IPS-18a (cell line): ENCODE data around the gene FAM200C.

Experiments
- H3K27ac ChIP-seq: one replicate; pipeline ENCODE4 v1.5.1; 2013; ENCODE audit warnings: low read length
- H3K27me3 ChIP-seq: one replicate; pipeline ENCODE4 v1.6.1; 2013; ENCODE audit warnings: mild to moderate bottlenecking, low read length; ENCODE audit not compliant: control insufficient read depth, insufficient read depth
- H3K36me3 ChIP-seq: one replicate; pipeline ENCODE4 v1.6.1; 2013; ENCODE audit warnings: low read depth, low read length; ENCODE audit not compliant: control insufficient read depth
- H3K4me1 ChIP-seq: one replicate; pipeline ENCODE4 v1.6.1; 2013; ENCODE audit warnings: low read depth, low read length; ENCODE audit not compliant: control insufficient read depth
- H3K4me3 ChIP-seq: one replicate; pipeline ENCODE4 v1.5.1; 2013; ENCODE audit warnings: low read length
- H3K9ac ChIP-seq: one replicate; pipeline ENCODE4 v1.6.1; 2013; ENCODE audit warnings: mild to moderate bottlenecking, low read length, moderate library complexity
- H3K9me3 ChIP-seq: one replicate; pipeline ENCODE4 v1.6.1; 2013; ENCODE audit warnings: low read depth, low read length; ENCODE audit not compliant: control insufficient read depth

FAM200C gene

DNA sequence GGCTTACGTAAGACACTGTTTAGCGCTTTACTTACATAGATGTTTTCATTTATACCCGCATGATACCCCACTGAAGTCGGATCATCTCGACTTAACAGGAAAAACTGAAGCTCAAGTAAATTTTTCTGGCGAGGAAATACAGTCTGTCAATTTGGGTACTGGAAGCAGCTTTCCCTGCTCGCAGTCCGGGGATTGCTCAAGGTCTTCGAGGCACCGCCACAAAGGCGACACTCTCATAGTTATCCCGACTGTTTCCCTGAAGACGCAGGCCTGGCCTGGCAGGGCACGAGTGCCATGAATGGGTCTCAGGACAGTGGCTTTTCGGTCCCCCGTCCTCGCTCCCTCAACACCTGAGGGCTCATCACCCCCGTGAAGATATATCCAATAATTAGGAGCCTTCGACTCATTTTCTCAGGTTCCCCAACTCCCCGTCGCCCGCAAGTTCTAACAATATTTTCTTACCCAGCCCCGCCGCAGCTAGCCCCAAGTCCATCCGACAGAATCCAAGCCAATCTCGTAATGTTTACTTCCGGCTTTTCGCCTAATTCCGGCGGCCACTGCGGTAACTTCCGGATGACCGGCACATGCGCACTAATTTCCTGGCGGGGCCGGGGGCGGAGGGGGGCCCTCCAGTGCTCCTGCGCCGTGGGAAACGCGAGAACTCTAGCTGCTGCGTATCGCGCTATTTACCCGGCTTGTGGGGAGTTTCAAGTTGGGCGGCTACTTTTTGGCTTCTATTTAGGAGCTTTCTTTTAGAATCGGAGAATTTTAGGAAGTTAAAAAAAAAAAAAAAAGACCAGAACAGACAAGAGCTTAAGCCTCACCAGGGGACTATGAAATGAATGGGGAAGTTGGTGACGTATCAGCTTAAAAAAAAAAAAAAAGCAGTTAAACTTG lies 19.0 kb upstream of the FAM200C start, which contains the start of gene SLU7:
TSS of gene SLU7 (minus strand) at position 521 of the 897 bp plus-strand sequence. CDS start 3,787 bp downstream, outside the sequence.
- H3K4me1 ChIP-seq: peaks cover 18% of the 10 kb centered on the region
- H3K27ac ChIP-seq: peak within 1 kb of the TSS; percentile 79
- peak within 1 kb of the TSS; percentile 79 for H3K9ac ChIP-seq
- no peaks in the 10 kb centered on the region for H3K27me3 ChIP-seq
- H3K36me3 ChIP-seq: peaks cover 8% of the 10 kb centered on the region
- peak within 1 kb of the TSS; percentile 96 for H3K4me3 ChIP-seq
- no peaks in the 10 kb centered on the region for H3K9me3 ChIP-seq

DNA sequence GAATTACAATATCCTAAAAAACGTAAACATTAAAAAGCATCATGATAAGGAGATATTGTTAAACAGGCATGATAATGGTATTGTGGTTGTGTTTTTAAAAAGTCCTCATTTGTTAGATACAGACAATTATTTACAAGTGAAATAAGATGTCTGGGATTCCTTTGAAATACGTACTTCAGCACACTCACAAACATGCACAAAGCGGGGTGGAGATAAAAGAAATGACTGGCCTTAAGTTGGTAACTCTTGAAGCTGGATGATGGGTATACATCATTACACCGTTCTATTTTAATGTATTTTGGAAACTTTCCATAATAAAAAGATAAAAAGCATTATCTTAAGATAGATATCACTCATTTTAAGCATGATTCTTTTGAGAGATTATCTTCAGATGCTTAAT lies 1.0 kb downstream of the FAM200C start:
- Histone ChIP-seq H3K36me3 (peaks cover 15% of the 10 kb centered on the region), H3K27ac (peak overlapping the region; percentile 85), H3K4me1 (peaks cover 9% of the 10 kb centered on the region), H3K27me3 (no peaks in the 10 kb centered on the region), H3K9me3 (no peaks in the 10 kb centered on the region), H3K4me3 (peak overlapping the region; percentile 93), H3K9ac (peak overlapping the region; percentile 95)

DNA sequence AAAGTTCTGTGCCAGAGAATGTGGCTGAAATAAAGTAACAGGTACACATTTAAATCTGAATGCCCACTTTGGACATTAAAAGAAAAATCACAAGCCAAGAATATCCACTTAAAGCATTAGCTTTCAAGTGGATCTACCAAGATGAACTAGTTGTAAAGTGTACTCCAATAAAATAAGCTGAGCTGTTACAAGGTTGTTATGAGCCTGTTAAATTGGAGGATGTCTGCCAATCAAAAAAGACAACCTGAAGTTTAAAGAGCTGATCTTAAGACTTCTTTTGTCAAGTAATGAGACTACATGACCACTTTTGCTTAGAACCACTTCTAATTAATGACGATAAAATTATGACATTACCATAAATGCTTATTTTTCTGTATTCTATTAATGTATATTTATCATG lies 2.4 kb downstream of the FAM200C start:
- no peaks in the 10 kb centered on the region for H3K27me3 ChIP-seq
- H3K9ac ChIP-seq: peak overlapping the region; percentile 27
- no peak overlapping the region for H3K4me3 ChIP-seq
- no peaks in the 10 kb centered on the region for H3K9me3 ChIP-seq
- H3K36me3 ChIP-seq: peaks cover 6% of the 10 kb centered on the region
- peaks cover 9% of the 10 kb centered on the region for H3K4me1 ChIP-seq
- H3K27ac ChIP-seq: no peak overlapping the region

DNA sequence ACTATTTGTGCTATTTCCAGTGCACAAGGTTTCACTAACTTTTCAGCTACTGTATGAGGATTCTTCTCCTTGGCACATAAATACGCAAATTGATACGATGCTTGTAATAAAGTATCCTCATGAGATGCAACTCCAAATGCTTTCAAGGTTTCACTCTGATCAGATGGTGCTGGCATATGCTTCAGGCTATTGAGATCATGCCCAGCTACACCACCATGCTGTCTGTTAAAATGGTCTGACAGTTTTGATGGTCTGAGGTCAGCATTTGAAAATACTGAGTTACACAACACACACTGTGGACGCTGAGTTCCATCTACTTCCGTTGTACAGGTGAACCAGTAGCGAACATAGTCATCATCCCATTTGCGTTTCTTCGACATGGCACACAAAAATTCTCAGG lies 4.7 kb downstream of the FAM200C start:
- Histone ChIP-seq H3K27ac (no peak overlapping the region), H3K4me1 (peaks cover 9% of the 10 kb centered on the region), H3K36me3 (no peaks in the 10 kb centered on the region), H3K27me3 (no peaks in the 10 kb centered on the region), H3K9me3 (no peaks in the 10 kb centered on the region), H3K9ac (no peak overlapping the region), H3K4me3 (no peak overlapping the region)

DNA sequence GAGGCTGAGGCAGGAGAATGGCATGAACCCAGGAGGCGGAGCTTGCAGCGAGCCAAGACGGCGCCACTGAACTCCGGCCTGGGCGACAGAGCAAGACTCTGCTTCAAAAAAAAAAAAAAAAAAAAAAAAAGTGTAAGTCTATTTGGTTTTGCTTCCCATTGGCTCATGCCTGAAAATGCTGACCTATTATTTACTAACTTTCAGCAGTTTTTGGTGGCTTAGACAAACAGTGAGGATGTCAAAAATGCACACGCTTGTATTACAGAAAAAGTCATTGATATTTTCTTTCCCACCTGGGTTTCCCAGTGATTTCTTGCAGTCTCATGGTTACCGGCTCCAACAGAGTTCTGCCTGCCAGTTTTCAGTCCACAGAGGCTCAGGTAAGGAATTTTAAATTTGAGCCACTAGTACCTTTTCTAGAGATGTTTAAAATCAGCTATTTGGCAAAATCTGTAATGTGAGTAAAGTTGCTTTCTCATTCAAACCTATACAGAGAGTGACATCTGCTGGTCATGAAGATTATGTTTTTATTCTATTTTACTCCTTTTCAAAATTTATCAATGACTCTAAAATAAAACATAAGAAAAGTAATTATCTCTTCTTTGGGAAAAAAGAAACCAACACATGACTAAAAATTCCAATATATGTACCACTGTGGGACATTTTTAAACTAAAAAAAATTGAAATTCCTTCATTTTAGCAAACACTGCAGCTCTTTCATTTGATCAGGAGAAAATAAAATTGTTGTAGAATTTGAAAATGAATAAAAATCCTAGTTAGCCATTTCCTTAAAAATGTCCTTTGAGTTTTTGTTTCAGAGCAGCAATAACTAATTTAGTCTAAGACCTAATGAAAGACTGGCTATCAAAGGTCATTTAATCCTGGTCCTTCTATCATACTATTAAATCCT lies 8.8 kb downstream of the FAM200C start:
- Histone ChIP-seq H3K4me3 (no peak overlapping the region), H3K9ac (no peak overlapping the region), H3K4me1 (no peaks in the 10 kb centered on the region), H3K27ac (no peak overlapping the region), H3K27me3 (no peaks in the 10 kb centered on the region), H3K9me3 (no peaks in the 10 kb centered on the region), H3K36me3 (no peaks in the 10 kb centered on the region)

DNA sequence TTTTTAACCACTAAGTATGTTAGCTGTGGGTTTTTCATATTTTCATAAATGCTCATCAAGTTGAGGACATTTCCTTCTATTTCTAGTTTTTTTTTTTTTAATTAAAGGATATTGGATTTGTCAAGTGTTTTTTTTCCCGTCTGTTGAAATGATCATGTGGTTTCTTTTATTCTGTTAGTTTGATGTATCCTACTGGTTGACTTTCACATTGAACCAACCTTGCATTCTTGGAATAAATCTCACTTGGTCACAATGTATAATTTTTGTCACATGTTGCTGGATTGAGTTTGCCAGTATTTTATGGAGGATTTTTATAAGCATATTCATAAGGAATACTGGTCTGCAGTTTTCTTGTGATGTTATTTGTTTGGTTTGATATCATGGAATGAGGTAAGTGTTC lies 12.4 kb downstream of the FAM200C start:
- no peaks in the 10 kb centered on the region for H3K4me1 ChIP-seq
- no peaks in the 10 kb centered on the region for H3K36me3 ChIP-seq
- no peak overlapping the region for H3K27ac ChIP-seq

DNA sequence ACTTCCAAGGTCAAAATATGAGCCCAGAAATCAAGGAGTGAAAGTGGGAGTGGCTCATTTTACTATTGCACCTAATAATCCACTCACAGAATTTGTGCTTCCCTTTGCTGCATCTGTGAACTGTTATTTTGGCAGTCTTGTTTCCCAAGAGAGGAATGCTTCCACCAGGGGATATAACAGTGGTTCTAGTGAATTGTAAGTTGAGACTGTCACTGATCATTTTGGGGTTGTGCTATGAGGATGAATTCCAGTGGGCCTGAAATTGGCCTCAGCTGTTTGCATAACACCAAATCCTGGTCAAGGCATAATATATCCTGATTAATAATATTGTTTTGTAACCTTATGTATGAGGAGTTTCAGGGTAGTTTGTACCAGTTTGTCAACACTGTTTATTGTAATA lies 14.4 kb downstream of the FAM200C start:
- H3K9me3 ChIP-seq: no peaks in the 10 kb centered on the region
- no peak overlapping the region for H3K9ac ChIP-seq
- H3K27ac ChIP-seq: no peak overlapping the region
- no peaks in the 10 kb centered on the region for H3K4me1 ChIP-seq
- no peaks in the 10 kb centered on the region for H3K36me3 ChIP-seq
- no peaks in the 10 kb centered on the region for H3K27me3 ChIP-seq
- H3K4me3 ChIP-seq: no peak overlapping the region

More for the DNA sequence above, 12.4 kb downstream of the FAM200C start:
- no peak overlapping the region for H3K4me3 ChIP-seq
- H3K27me3 ChIP-seq: no peaks in the 10 kb centered on the region
- no peaks in the 10 kb centered on the region for H3K9me3 ChIP-seq
- no peak overlapping the region for H3K9ac ChIP-seq

DNA sequence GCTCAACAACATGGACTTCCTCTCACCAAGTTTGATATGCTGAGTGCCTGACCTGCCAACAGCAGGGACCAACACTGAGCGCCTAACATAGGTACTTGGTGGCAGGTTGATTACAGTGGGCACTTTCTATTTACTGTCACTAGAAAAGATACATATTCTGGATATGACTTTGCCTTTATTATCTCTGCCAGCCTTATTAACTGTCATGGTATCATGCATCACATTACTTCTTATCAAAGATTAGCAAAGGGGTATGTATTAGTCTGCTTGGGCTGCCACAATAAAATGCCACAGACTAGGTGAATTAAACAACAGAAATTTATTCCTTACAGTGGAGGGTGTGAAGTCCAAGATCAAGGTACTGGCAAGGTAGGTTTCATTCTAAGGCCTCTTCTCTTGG lies 15.2 kb downstream of the FAM200C start:
- Histone ChIP-seq H3K4me3 (no peak overlapping the region), H3K27me3 (no peaks in the 10 kb centered on the region), H3K27ac (no peak overlapping the region)

DNA sequence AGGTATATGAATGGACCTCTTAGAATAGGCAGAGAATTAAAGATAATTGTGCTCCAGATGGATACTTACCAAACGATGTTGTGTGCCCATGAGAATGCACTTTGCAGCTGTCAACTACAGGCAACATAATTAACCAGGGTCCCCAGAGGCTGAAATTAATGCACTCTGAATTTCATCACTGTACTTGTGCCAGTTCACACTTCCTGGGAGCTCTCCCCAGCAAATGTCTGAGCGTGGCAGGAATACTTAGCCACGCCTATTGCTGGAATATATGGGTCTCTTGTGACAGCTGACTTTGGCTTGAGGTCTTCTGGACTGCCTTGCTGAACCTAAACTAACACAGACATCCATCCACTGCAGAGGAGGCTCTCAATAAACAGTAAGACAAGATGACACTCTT lies 17.5 kb downstream of the FAM200C start:
- H3K27ac ChIP-seq: no peak overlapping the region
- H3K27me3 ChIP-seq: no peaks in the 10 kb centered on the region
- H3K9me3 ChIP-seq: no peaks in the 10 kb centered on the region
- H3K4me1 ChIP-seq: peaks cover 10% of the 10 kb centered on the region
- no peaks in the 10 kb centered on the region for H3K36me3 ChIP-seq
- H3K9ac ChIP-seq: no peak overlapping the region
- no peak overlapping the region for H3K4me3 ChIP-seq

More for the DNA sequence above, 15.2 kb downstream of the FAM200C start:
- Histone ChIP-seq H3K9me3 (no peaks in the 10 kb centered on the region), H3K4me1 (peaks cover 7% of the 10 kb centered on the region), H3K36me3 (no peaks in the 10 kb centered on the region), H3K9ac (no peak overlapping the region)

DNA sequence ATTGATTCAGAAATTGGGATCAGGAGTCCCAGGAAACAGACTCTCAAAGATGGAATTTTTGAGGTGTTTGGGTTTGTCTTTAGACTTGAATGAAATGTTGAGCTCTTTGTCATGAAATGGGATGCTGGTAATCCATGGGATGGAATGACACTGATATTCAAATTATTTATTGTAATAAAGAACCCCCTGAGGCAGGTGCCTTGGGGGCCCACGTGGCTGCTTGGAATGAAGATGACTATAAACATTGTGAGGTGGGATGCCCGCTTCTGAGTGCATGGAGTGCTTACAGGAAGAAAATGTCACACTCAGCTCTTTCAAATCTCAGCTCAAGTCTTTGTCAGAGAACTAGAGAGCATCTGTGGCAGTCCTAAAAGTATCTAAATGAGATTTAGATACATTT lies 19.8 kb downstream of the FAM200C start:
- no peak overlapping the region for H3K4me3 ChIP-seq
- no peaks in the 10 kb centered on the region for H3K36me3 ChIP-seq
- no peaks in the 10 kb centered on the region for H3K9me3 ChIP-seq
- H3K27me3 ChIP-seq: no peaks in the 10 kb centered on the region
- H3K9ac ChIP-seq: no peak overlapping the region
- no peak overlapping the region for H3K27ac ChIP-seq
- H3K4me1 ChIP-seq: peaks cover 10% of the 10 kb centered on the region

DNA sequence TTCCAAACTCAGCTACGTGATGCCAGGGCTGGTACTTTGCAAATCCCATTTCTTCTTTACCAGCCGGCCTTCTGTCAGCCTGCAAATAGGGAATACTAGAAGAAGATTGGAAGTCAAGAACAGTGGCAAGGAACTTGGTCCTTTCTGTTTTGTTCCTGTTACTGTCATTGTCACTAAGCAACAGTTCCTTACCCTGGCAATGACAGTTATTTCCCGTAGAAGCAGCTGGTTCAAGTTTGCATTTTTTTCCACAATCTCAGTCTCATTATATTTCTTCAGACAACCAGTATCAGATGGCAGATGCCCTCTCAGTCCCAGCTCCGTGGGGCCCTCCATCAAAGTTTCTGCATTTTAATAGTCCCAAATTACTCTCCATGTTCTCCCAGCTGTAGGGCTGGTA lies 20.3 kb downstream of the FAM200C start:
- no peak overlapping the region for H3K9ac ChIP-seq
- no peaks in the 10 kb centered on the region for H3K9me3 ChIP-seq
- no peak overlapping the region for H3K4me3 ChIP-seq
- no peaks in the 10 kb centered on the region for H3K36me3 ChIP-seq
- H3K27me3 ChIP-seq: no peaks in the 10 kb centered on the region
- peaks cover 10% of the 10 kb centered on the region for H3K4me1 ChIP-seq
- no peak overlapping the region for H3K27ac ChIP-seq
